Kidney epithelial cell (primary cell): ENCODE data around the gene C11orf91. TPM values are rescaled to one million over a fixed set of nuclear protein-coding genes. Genes with fewer than 3 reads are reported as not detected.
"Not testable (repeated sequence)": the region's sequence is repeated elsewhere in the genome, so short reads cannot be mapped to it uniquely, and the experiment has no call there.

Experiments used
- DNase-seq: peaks from one replicate; pipeline ENCODE4 v3.0.0-alpha.2; 2010; ENCODE audit warnings: low read depth
- H3K27me3 ChIP-seq: 2 replicates; pipeline ENCODE4 v1.6.0; 2011; ENCODE audit warnings: low read length; ENCODE audit not compliant: control insufficient read depth, insufficient read depth
- H3K36me3 ChIP-seq: 2 replicates; pipeline ENCODE4 v1.5.1; 2011; ENCODE audit warnings: low read length; ENCODE audit not compliant: control insufficient read depth, insufficient read depth
- H3K4me3 ChIP-seq: 2 replicates; pipeline ENCODE4 v1.5.1; 2011; ENCODE audit warnings: low read depth, mild to moderate bottlenecking, control low read depth, low read length
- CTCF ChIP-seq: IDR thresholded peaks from 2 replicates; pipeline ENCODE4 v1.5.1; 2011; ENCODE audit warnings: mild to moderate bottlenecking, moderate library complexity, low read length, control low read depth, inconsistent platforms; ENCODE audit not compliant: insufficient read depth, poor library complexity, severe bottlenecking
- total RNA-seq: library from RNA; depleted of rRNA; stranded (reverse); fragments of >200 nt; gene quantifications from 2 replicates; pipeline ENCODE4 v1.2.3, GENCODE V29; 2015

The C11orf91 gene
- total RNA-seq, 1 donor from 2014 or later = not detected

GRCh38 chr11:33731723-33732531 lies 31.3 kb upstream of the C11orf91 start:
- Histone ChIP-seq H3K4me3 (no peak overlapping the region), H3K36me3 (peaks cover 2% of the 10 kb centered on the region), H3K27me3 (no peaks in the 10 kb centered on the region)
- DNase-seq = no peak
- TF ChIP-seq CTCF = no peak

- peaks cover 2% of the 10 kb centered on the region for H3K36me3 ChIP-seq
- TF ChIP-seq CTCF = no peak
- DNase-seq = no peak
- H3K27me3 ChIP-seq = no peaks in the 10 kb centered on the region
- H3K4me3 ChIP-seq = no peak overlapping the region
Observed at GRCh38 chr11:33730716-33731115, 30.1 kb upstream of the C11orf91 start.

- not testable (repeated sequence) for DNase-seq, H3K4me3 ChIP-seq, H3K27me3 ChIP-seq, H3K36me3 ChIP-seq
Observed at GRCh38 chr11:33729072-33729664, 28.5 kb upstream of the C11orf91 start.

- not testable (repeated sequence) for H3K27me3 ChIP-seq, H3K36me3 ChIP-seq, H3K4me3 ChIP-seq, DNase-seq
Observed at GRCh38 chr11:33727539-33727938, 26.9 kb upstream of the C11orf91 start.

- Histone ChIP-seq H3K27me3 (no peaks in the 10 kb centered on the region), H3K36me3 (peaks cover 3% of the 10 kb centered on the region), H3K4me3 (no peak overlapping the region)
- DNase-seq = no peak
- TF ChIP-seq CTCF = no peak
Observed at GRCh38 chr11:33725496-33725895, 24.9 kb upstream of the C11orf91 start.

- H3K4me3 ChIP-seq = no peak overlapping the region
- no peak for TF ChIP-seq CTCF
- DNase-seq = no peak
- peaks cover 3% of the 10 kb centered on the region for H3K36me3 ChIP-seq
- no peaks in the 10 kb centered on the region for H3K27me3 ChIP-seq
Observed at GRCh38 chr11:33724644-33725035, 24.0 kb upstream of the C11orf91 start.

- Histone ChIP-seq H3K36me3 (peaks cover 3% of the 10 kb centered on the region), H3K4me3 (no peak overlapping the region), H3K27me3 (no peaks in the 10 kb centered on the region)
- peak; percentile 80 for DNase-seq
- no peak for TF ChIP-seq CTCF
Observed at GRCh38 chr11:33723238-33723881, 22.7 kb upstream of the C11orf91 start.
